Subcutaneous abdominal adipose tissue (tissue), 5 donors: ENCODE data around the gene EPHA6.

Source experiments
- H3K27ac ChIP-seq: one replicate; pipeline ENCODE4 v1.7.0; 2013; ENCODE audit warnings: low read depth, mild to moderate bottlenecking, inconsistent platforms, low read length, moderate library complexity
- H3K27me3 ChIP-seq, 5 donors: one replicate each; pipeline ENCODE4 v1.7.0; 2013; ENCODE audit warnings: low read length in 5 of 5, inconsistent platforms in 1 of 5; ENCODE audit not compliant: control insufficient read depth in 5 of 5, insufficient read depth in 4 of 5
- H3K36me3 ChIP-seq, 5 donors: one replicate each; pipeline ENCODE4 v1.7.0; 2013; ENCODE audit warnings: low read length in 5 of 5; ENCODE audit not compliant: control insufficient read depth in 5 of 5, insufficient read depth in 5 of 5
- H3K4me1 ChIP-seq, 5 donors: one replicate each; pipeline ENCODE4 v1.7.0; 2013; ENCODE audit warnings: low read length in 5 of 5, mild to moderate bottlenecking in 3 of 5, moderate library complexity in 1 of 5; ENCODE audit not compliant: control insufficient read depth in 5 of 5, insufficient read depth in 5 of 5
- H3K4me3 ChIP-seq, 5 donors: one replicate each; pipeline ENCODE4 v1.7.0; 2013; ENCODE audit warnings: low read length in 5 of 5, low read depth in 1 of 5
- H3K9ac ChIP-seq, 5 donors: one replicate each; pipeline ENCODE4 v1.7.0; 2013; ENCODE audit warnings: low read length in 5 of 5, mild to moderate bottlenecking in 4 of 5, moderate library complexity in 3 of 5
- H3K9me3 ChIP-seq, 5 donors: one replicate each; pipeline ENCODE4 v1.7.0; 2013; ENCODE audit warnings: low read length in 5 of 5; ENCODE audit not compliant: control insufficient read depth in 5 of 5
- donor health status: healthy.
- donor health status: healthy.
- donor health status: healthy.
- donor health status: healthy.
- donor health status: healthy.

EPHA6 gene

GRCh38 chr3:97764407-97765238 lies 950.2 kb downstream of the EPHA6 start, which contains the start of gene ARL6:
Gene ARL6 (plus strand): TSS chr3:97764758. CDS start chr3:97768108, 3,350 bp downstream.
- Histone ChIP-seq H3K4me3 (peak within 1 kb of the TSS; percentile 95 to 100 (median 99)), H3K9me3 (no peaks in the 10 kb centered on the region), H3K9ac (peak within 1 kb of the TSS; percentile 78 to 87 (median 82)), H3K36me3 (peaks cover 0 to 2% (median 0%) of the 10 kb centered on the region in 5 donors), H3K27me3 (no peaks in the 10 kb centered on the region), H3K27ac (peak within 1 kb of the TSS; percentile 74), H3K4me1 (peaks cover 0 to 21% (median 18%) of the 10 kb centered on the region in 5 donors)

GRCh38 chr3:97765336-97765735 lies 950.9 kb downstream of the EPHA6 start:
- peaks cover 0 to 3% (median 2%) of the 10 kb centered on the region in 5 donors for H3K36me3 ChIP-seq
- H3K9me3 ChIP-seq = no peaks in the 10 kb centered on the region
- H3K9ac ChIP-seq = no peak overlapping the region
- H3K4me1 ChIP-seq = peaks cover 0 to 21% (median 18%) of the 10 kb centered on the region in 5 donors
- H3K27me3 ChIP-seq = no peaks in the 10 kb centered on the region
- peak overlapping the region; percentile 95 to 100 (median 99) for H3K4me3 ChIP-seq
- no peak overlapping the region for H3K27ac ChIP-seq

DNA sequence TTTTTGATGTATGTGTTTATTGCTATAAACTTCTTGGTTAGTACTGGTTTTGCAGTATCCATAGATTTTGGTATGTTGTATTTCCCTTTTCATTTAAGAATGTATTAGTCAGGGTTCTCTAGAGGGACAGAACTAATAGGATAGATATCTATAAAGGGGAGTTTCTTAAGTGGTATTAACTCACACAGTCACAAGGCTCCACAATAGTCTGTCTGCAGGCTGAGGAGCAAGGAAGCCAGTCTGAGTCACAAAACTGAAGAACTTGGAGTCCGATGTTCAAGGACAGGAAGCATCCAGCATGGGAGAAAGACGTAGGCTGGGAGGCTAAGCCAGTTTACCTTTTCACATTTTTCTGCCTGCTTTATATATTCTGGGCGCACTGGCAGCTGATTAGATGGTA lies 958.5 kb downstream of the EPHA6 start:
- no peak overlapping the region for H3K27ac ChIP-seq

GRCh38 chr3:97778152-97778551 lies 963.8 kb downstream of the EPHA6 start:
- Histone ChIP-seq H3K9ac (no peak overlapping the region), H3K27me3 (no peaks in the 10 kb centered on the region), H3K4me1 (no peaks in the 10 kb centered on the region), H3K4me3 (no peak overlapping the region), H3K36me3 (peaks cover 0 to 8% (median 0%) of the 10 kb centered on the region in 5 donors), H3K9me3 (peaks cover 0 to 3% (median 0%) of the 10 kb centered on the region in 5 donors), H3K27ac (no peak overlapping the region)

More for the DNA sequence above, 958.5 kb downstream of the EPHA6 start:
- peaks cover 2 to 5% (median 3%) of the 10 kb centered on the region in 5 donors for H3K36me3 ChIP-seq
- peaks cover 0 to 5% (median 0%) of the 10 kb centered on the region in 5 donors for H3K9me3 ChIP-seq
- H3K4me3 ChIP-seq = no peak overlapping the region
- H3K9ac ChIP-seq = no peak overlapping the region
- no peaks in the 10 kb centered on the region for H3K4me1 ChIP-seq
- no peaks in the 10 kb centered on the region for H3K27me3 ChIP-seq

DNA sequence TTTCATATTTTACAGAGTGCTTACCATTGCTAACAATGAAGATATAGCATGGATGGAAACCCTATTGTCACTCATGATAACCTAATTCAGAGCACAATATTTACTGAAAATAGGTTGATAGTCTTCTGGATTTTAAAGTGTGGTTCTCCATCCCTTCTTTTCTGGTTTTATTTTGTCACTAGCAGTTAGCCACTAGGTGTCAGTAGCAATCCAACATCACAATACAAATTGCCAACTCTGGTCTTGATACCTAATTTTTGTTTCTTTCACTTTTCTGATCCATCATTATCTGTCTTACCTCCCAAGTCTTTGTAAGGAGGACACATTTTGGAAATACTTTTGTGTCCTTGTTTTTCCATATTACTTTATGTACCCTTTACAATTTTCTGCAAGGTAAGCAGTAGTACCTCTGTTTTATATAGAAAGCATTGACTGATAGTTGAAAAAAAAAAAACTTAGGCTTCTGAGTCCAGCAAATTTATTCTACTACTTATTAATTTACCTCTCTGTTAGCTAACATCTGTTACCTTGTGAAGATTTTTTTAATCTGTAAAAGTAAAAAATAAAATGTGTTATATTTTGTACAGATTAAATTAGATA lies 979.1 kb downstream of the EPHA6 start:
- no peak overlapping the region for H3K4me3 ChIP-seq
- H3K36me3 ChIP-seq = peaks cover 0 to 4% (median 0%) of the 10 kb centered on the region in 5 donors
- H3K9ac ChIP-seq = no peak overlapping the region
- no peaks in the 10 kb centered on the region for H3K27me3 ChIP-seq
- no peak overlapping the region for H3K27ac ChIP-seq
- no peaks in the 10 kb centered on the region for H3K4me1 ChIP-seq
- H3K9me3 ChIP-seq = no peaks in the 10 kb centered on the region

DNA sequence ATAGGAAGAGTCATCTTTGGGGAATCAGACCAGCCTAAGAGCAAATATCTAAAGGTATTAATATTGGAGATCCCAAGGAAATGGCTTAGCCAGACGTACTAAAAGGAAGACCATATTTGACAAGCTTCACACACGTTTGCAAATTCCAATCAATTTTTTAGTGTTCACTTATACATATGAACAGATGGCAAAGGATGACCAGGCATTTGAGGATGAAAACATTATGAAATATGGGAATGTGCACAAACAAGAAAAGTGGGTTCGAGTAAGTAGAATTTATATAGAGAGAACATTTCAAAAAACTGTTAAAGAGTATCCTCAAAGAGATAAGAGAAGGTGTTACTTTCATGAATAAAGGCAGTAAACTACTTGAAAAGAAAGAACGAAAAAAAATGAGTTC lies 981.6 kb downstream of the EPHA6 start:
- Histone ChIP-seq H3K36me3 (peaks cover 0 to 4% (median 0%) of the 10 kb centered on the region in 5 donors), H3K4me3 (no peak overlapping the region), H3K9ac (no peak overlapping the region), H3K27me3 (no peaks in the 10 kb centered on the region), H3K9me3 (no peaks in the 10 kb centered on the region), H3K4me1 (no peaks in the 10 kb centered on the region), H3K27ac (no peak overlapping the region)
